Mononuclear cell (primary cell): ENCODE results near the gene PPM1M. TPM values are rescaled to one million over a fixed set of nuclear protein-coding genes. Genes with fewer than 3 reads are reported as not detected.
A peak's percentile ranks its signal among the peaks of the same experiment; 100 is the strongest.
"Not testable (repeated sequence)": the region's sequence is repeated elsewhere in the genome, so short reads cannot be mapped to it uniquely, and the experiment has no call there.

Experiments used
- H3K27me3 ChIP-seq: 2 replicates; pipeline ENCODE4 v1.6.0; 2011; ENCODE audit warnings: low read length, control low read depth; ENCODE audit not compliant: insufficient read depth
- H3K4me1 ChIP-seq: 2 replicates; pipeline ENCODE4 v1.5.1; 2011; ENCODE audit warnings: mild to moderate bottlenecking, low read length, control low read depth; ENCODE audit not compliant: insufficient read depth
- H3K4me3 ChIP-seq: 2 replicates; pipeline ENCODE4 v1.5.1; 2011; ENCODE audit warnings: mild to moderate bottlenecking, low read length, moderate library complexity
- H3K9me3 ChIP-seq: 2 replicates; pipeline ENCODE4 v1.5.1; 2011; ENCODE audit warnings: low read depth, mild to moderate bottlenecking, control low read depth, low read length
- total RNA-seq: library from RNA; depleted of rRNA; stranded (reverse); fragments of >200 nt; gene quantifications from one replicate; pipeline ENCODE4 v1.2.3, GENCODE V29; 2012

The PPM1M gene
- total RNA-seq, 1 donor, result 31.2 TPM

DNA sequence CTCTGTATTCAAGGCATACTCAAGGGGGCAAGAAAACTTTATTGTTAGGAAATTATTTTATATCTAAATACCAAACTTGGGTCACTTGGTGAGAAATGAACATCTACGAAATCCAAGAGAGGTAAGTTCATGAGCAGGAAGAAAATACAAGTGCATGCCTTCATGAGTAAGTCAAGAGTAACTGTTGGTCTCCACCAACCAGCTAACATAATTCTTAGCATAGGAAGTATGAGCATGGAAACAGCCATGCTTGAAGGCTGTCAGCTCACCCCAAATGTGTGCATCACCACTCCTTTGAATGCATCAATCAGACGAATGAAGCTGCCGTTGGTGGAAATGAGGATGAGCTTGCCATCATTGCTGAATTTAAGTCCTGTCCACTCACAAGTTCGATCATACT lies 13.9 kb downstream of the PPM1M start:
- Histone ChIP-seq H3K4me1 (peaks cover 54% of the 10 kb centered on the region), H3K4me3 (no peak overlapping the region), H3K9me3 (no peaks in the 10 kb centered on the region), H3K27me3 (no peaks in the 10 kb centered on the region)

GRCh38 chr3:52262447-52262846 lies 16.9 kb downstream of the PPM1M start:
- no peaks in the 10 kb centered on the region for H3K27me3 ChIP-seq
- H3K9me3 ChIP-seq, result no peaks in the 10 kb centered on the region
- peaks cover 39% of the 10 kb centered on the region for H3K4me1 ChIP-seq
- no peak overlapping the region for H3K4me3 ChIP-seq

DNA sequence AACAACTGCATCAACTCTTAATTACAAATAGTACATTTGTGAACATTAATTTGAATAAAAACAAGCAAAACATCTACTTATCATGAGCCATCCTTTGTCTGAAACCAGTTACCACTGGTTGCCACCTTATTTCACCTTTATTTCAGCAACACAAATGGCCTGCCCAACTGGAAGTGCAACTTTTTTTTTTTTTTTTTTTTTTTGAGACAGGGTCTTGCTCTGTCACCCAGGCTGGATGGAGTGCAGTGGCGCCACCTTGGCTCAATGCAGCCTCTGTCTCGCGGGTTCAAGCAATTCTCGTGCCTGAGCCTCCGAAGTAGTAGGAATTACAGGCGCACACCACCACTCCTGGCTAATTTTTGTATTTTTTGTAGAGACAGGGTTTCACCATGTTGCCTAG lies 19.8 kb downstream of the PPM1M start:
- Histone ChIP-seq H3K27me3 (no peaks in the 10 kb centered on the region), H3K4me3 (no peak overlapping the region), H3K4me1 (peaks cover 60% of the 10 kb centered on the region), H3K9me3 (no peaks in the 10 kb centered on the region)

DNA sequence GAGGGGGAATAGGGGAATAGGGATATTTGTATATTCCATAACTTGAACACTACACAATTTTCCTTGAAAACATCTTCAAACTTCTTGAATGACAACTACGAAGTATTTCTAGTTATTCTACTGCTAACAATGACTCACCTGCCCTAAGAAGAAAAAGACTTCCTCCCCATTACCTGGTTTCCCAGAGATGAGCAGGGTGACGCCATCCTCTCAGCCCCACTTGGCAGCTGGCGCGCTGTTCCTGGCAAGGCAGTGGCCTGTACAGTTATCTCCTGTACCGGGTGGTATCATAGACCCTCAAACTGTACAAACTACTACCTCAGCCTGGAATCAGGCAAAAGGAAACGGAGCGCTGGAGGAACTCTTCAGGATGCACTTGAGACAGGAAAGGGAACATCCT lies 22.5 kb downstream of the PPM1M start:
- H3K27me3 ChIP-seq, result no peaks in the 10 kb centered on the region
- peaks cover 66% of the 10 kb centered on the region for H3K4me1 ChIP-seq
- H3K4me3 ChIP-seq, result no peak overlapping the region
- H3K9me3 ChIP-seq, result no peaks in the 10 kb centered on the region

GRCh38 chr3:52269776-52270175 lies 24.2 kb downstream of the PPM1M start:
- H3K4me3 ChIP-seq, result no peak overlapping the region
- no peaks in the 10 kb centered on the region for H3K27me3 ChIP-seq
- no peaks in the 10 kb centered on the region for H3K9me3 ChIP-seq
- H3K4me1 ChIP-seq, result peaks cover 72% of the 10 kb centered on the region

- Histone ChIP-seq H3K4me3 (no peak overlapping the region), H3K27me3 (no peaks in the 10 kb centered on the region), H3K9me3 (no peaks in the 10 kb centered on the region), H3K4me1 (peaks cover 73% of the 10 kb centered on the region)
These were observed 24.7 kb downstream of the PPM1M start for GRCh38 chr3:52270252-52270754.

DNA sequence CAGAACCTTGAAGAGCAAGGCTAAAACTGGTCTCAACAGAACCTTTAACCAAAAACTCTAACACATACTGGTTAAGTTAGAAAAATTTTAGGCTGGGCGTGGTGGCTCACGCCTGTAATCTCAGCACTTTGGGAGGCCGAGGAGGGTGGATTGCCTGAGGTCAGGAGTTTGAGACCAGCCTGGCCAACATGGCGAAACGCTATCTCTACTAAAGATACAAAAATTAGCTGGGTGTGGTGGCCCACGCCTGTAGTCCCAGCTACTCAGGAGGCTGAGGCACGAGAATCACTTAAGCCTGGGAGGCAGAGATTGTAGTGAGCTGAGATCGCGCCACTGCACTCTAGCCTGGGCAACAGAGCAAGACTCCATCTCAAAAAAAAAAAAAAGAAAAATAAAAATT lies 26.6 kb downstream of the PPM1M start:
- H3K27me3 ChIP-seq, H3K4me3 ChIP-seq: not testable (repeated sequence)
- H3K4me1 ChIP-seq, result peaks cover 92% of the 10 kb centered on the region

GRCh38 chr3:52272831-52273230 lies 27.3 kb downstream of the PPM1M start:
- H3K9me3 ChIP-seq, result no peaks in the 10 kb centered on the region
- peaks cover 94% of the 10 kb centered on the region for H3K4me1 ChIP-seq
- H3K4me3 ChIP-seq, result no peak overlapping the region
- no peaks in the 10 kb centered on the region for H3K27me3 ChIP-seq

More for the DNA sequence above, 26.6 kb downstream of the PPM1M start:
- H3K9me3 ChIP-seq, result not testable (repeated sequence)

GRCh38 chr3:52274781-52275180 lies 29.2 kb downstream of the PPM1M start:
- H3K27me3 ChIP-seq, H3K4me3 ChIP-seq, H3K9me3 ChIP-seq: not testable (repeated sequence)
- peaks cover 86% of the 10 kb centered on the region for H3K4me1 ChIP-seq

- Histone ChIP-seq H3K27me3 (no peaks in the 10 kb centered on the region), H3K4me3 (peak overlapping the region; percentile 96), H3K9me3 (no peaks in the 10 kb centered on the region), H3K4me1 (peaks cover 80% of the 10 kb centered on the region)
These were observed 31.8 kb downstream of the PPM1M start for GRCh38 chr3:52277071-52277964.

- H3K4me1 ChIP-seq, result peaks cover 82% of the 10 kb centered on the region
These were observed 32.5 kb downstream of the PPM1M start for GRCh38 chr3:52277972-52278509.

GRCh38 chr3:52278510-52279069 lies 33.0 kb downstream of the PPM1M start, which contains the start of gene WDR82:
Gene WDR82 (minus strand): TSS chr3:52278649. CDS start chr3:52278361, 288 bp downstream.
- Histone ChIP-seq H3K4me3 (peak within 1 kb of the TSS; percentile 96), H3K27me3 (no peaks in the 10 kb centered on the region), H3K4me1 (peaks cover 81% of the 10 kb centered on the region), H3K9me3 (no peaks in the 10 kb centered on the region)

More at GRCh38 chr3:52277972-52278509, 32.5 kb downstream of the PPM1M start:
- Histone ChIP-seq H3K27me3 (no peaks in the 10 kb centered on the region), H3K9me3 (no peaks in the 10 kb centered on the region), H3K4me3 (peak overlapping the region; percentile 96)

- Histone ChIP-seq H3K27me3 (no peaks in the 10 kb centered on the region), H3K4me1 (peaks cover 71% of the 10 kb centered on the region), H3K9me3 (no peaks in the 10 kb centered on the region), H3K4me3 (no peak overlapping the region)
These were observed 34.0 kb downstream of the PPM1M start for GRCh38 chr3:52279596-52279995.

DNA sequence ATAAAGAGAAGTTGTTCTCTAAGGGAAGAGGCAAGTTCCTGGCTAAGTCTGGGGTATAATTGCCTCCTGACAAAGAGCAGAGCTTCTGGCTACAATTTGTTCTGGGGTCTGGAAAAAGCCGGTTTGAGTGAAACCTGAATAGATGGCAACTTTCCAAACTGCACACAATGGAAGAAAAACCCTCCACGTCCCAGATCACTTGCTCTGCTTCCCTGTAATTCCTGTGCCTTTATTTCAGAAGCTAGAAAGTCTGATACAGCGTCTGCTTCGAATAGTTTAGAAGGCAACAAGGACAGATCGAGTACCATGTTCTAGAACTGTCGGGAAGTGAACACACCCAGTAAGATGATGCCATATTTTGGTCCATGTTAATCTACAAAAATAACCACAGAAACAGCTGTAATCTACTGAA lies 34.5 kb downstream of the PPM1M start:
- no peaks in the 10 kb centered on the region for H3K9me3 ChIP-seq
- H3K4me3 ChIP-seq, result no peak overlapping the region
- H3K27me3 ChIP-seq, result no peaks in the 10 kb centered on the region
- H3K4me1 ChIP-seq, result peaks cover 67% of the 10 kb centered on the region
